DMS 273 treated with DMSO at 0.1 percent for 48 hours (cell line): Measurements from ENCODE around the gene ITGB1BP2.
"Not testable (repeated sequence)": the region's sequence is repeated elsewhere in the genome, so short reads cannot be mapped to it uniquely, and the experiment has no call there.

ENCODE experiments used
- DNase-seq: peaks from one replicate; lab custom pipeline; 2025; lab: John Stamatoyannopoulos, UW

Gene ITGB1BP2

DNA sequence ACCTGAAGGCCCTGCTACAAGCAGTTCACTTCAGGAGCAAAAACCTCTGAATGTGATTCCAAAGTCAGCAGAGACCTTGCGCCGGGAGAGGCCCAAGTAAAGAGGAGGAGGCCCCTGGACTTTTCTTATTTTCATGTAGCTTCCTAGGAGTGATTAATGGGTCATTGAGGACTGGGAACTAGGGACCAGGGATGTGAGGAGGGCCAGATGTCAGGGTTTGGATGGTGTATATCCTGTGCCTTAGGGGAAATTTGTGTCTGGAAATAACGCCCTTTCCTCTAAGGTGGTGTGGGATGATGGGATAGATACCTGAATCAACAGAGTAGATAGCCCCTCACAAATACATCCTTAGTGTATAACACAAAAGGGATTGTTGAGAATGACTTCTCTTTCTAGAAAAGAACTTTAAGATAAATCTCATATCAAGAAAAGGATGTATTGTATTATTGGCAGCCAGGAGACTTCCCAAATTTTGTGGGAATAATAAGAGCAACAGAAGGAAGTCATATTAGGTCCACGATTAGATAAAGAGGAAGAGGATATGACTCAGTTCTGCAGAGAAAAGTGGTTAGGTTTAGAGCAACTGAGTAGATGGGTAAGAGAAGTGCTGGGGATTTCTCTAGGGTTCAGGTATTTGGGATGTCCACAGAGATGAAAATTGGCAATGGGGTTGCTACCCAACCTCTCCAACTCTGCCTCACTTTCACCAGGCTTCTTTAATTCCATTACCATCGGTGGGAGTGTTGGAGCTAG is 1.1 kb downstream of the ITGB1BP2 start:
- DNase-seq = no peak

DNA sequence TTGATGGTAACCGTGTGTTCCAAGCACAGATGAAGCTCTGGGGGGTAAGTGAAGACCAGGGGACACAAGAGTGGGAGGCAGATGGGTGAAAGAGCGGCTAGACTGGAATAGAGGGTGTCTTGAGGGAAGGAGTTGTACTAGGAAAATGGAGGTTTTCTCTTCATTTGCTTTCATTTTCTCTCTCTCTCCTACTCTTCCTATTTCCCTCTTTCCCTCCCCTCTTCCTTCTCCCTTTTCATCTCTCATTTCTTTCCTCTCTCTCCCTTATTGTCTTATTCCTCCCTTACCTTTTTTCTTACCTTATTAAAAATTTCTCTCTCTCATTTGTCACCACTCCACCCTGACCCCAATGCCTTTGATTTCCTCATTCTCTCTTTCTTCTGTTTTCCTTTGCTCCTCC is 3.0 kb downstream of the ITGB1BP2 start:
- no peak for DNase-seq

DNA sequence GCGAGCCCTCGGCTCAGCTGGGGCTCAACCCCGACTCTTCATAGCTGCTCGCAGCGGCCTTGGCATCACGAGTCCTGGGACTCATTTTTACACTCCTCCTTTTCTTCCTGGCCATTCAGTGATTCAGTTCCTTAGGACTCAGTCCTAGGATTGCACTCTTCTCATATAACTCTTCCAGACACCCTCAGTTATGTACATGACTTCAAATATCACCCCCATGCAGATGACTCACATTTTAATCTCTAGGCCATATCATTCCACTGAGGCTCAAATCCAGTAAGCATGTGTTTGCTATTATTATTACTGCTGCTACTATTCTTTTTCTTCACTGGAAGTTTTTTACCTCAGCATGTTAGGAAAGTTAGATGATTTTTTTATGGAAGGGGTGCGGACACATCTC is 14.4 kb downstream of the ITGB1BP2 start:
- DNase-seq = no peak

DNA sequence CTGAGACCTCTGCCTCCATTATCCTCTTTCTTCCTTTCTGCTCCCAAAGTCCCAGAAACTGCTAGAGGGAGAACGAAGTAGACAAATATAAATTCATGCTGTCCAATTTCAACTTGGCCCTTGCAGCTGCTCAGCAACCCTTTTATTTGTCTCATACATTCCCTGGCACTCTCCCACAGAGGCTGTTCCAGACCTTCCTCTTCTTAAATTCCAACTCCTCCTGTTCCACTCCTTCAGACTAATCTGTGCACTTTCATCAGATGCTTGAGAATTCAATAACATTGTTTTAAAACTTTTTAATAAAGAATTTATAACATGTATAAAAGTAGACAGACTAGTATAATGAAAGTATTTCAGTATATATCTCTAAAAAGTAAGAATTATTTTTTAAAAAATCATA is 15.4 kb downstream of the ITGB1BP2 start:
- DNase-seq = not testable (repeated sequence)

DNA sequence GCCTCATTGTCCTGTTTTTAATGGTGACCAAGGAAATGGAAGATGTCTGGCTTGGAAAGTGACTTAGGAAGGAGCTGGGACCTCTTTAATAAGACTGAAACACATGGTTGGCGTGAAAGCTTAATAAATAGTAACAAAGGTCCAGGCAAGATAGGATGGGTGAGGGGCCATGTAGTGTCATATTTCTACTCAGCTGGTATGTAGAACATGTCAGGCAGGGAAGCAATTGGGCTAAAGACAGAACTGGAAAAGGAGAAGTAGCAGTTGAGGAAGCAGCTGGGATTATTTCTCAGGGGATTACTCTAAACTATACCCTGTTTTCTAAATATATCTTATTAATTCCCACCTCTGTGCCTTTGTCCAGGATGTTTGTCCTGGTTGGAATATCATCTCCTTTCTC is 18.6 kb downstream of the ITGB1BP2 start:
- DNase-seq = no peak

DNA sequence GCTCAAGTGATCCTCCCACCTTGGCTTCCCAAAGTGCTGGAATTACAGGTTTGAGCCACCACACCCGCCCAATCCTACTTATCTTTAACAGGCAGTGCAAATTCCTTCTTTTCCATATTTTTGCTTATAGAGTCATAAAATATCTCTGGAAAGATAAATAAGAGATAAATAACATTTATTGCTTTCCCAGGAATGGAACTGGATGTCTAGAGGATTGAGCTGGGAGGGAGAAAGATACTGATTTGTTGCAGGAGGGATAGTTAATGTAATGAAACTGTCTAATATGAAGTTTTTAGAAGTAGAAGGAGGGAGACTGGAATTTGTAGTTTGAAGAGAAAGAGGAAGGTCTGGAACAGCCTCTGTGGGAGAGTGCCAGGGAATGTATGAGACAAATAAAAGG is 20.2 kb downstream of the ITGB1BP2 start:
- DNase-seq = no peak

DNA sequence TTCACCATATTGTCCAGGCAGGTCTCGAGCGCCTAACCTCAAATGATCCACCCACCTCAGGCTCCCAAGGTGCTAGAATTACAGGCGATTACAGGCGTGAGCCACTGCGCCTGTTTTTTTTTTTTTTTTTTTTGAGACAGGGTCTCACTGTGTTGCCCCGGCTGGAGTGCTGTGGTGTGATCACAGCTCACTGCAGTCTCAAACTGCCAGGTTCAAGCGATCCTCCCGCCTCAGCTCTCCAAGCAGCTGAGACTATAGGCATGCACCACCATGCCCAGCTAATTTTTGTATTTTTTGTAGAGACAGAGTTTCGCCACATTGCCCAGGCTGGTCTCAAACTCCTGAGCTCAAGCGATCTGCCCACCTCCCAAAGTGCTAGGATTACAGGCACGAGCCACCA is 22.9 kb downstream of the ITGB1BP2 start:
- DNase-seq = not testable (repeated sequence)

DNA sequence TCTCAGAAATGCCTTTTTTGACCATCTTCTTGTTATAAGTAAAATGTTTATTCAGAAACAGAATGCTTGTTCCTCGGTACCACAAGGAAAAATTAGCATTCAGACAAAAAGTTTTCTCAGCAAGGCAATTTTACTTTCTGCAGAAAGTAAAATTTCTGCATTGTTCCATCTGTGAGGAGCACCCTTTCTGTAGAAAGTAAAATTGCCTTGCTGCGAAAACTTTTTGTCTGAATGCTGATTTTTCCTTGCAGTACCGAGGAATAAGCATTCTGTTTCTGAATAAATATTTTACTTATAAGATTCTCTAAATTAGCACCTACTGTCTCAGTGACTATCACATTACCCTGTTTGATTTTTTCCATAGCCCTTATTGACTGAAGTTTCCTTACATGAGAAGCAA is 24.8 kb downstream of the ITGB1BP2 start:
- DNase-seq = no peak

DNA sequence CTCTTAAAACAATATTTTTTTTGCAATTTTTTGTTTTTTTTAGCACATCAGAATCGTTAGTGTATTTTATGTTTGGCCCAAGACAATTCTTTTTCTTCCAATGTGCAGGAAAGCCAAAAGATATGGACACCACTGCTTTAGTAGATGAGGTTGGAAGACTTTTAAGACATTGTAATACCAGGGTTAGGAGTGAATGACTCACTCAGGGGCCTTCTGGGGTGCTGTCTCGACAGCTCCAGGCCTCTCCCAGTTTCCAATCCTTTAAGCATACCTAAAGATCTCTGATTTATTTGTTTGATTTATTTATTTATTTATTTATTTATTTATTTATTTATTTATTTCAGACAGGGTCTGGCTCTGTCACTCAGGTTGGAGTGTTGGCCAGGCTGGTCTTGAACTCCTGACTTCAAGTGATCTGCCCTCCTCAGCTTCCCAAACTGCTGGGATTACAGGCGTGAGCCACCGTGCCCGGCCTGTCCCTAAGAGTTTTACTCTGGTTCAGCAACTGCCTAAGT is 47.7 kb downstream of the ITGB1BP2 start:
- not testable (repeated sequence) for DNase-seq

DNA sequence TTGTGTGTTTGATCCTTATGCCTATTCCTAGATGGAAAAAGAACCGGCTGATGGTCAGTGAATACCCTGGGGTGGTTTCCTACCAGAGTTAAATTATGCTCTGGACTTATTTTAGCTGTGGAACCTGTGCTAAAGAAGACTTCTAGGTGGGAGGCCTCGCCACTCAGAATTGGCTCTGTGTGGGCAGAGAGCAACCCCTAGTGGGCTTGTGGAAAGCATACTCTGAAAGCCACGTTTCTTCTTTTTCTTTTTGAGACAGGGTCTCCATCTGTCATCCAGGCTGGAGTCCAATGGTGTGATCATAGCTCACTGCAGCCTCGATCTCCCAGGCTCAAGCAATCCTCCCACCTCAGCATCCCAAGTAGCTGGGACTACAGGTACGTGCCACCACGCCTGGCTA is 48.3 kb downstream of the ITGB1BP2 start:
- DNase-seq = not testable (repeated sequence)

DNA sequence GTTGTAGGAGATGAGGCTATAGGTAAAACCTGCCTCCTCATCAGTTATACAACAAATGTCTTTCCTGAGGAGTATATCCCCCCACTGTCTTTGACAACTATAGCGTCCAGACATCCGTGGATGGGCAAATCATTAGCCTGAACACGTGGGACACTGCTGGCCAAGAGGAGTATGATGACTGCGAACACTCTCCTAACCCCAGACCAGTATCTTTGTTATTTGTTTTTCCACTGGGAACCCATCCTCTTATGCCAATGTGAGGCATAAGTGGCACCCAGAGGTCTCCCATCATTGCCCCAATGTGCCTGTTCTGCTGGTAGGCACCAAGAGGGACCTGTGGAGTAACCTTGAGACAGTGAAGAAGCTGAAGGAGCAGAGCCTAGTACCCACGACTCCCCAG is 50.9 kb downstream of the ITGB1BP2 start:
- DNase-seq = not testable (repeated sequence)
